Measurements from ENCODE around the gene GTF2A1.
"Not testable (repeated sequence)": the region's sequence is repeated elsewhere in the genome, so short reads cannot be mapped to it uniquely, and the experiment has no call there.

Gene GTF2A1

DNA sequence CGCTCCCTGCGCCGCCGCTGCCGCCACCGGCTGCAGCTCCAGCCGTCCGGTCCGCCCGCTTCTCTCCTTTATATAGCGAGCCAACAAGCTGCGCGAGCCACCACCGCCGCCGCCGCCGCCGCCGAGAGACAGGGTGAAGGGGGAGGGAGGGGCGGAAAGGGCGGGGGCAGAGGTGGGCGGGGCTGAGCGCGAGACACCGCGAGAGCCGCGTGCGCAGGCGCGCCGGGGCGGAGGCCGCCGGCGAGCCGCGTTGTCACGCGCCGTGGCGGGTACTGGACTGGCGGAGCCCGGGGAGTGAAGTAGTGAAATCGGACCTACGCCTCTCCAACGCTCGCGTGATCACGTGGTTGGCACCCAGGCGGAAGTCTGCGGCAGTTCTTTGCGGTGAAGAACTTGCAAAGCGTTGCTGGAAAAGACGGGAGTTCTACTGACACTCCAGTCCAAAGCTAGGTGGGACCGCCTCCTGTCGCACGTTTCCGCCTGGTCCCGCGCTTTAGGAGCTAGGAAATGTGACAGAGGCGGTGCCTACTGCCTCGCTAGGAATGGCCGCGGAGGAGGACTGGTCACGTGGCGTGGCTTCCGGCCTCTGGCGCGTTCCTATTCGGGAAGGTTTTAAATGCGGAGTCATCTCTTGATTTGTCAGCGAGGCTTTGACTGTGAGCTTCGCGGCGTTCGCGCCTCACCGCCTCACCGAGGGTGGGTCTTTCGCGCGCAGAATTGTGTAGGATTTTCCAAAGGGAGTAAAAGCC is at the start of gene GTF2A1:
Gene GTF2A1, minus strand, starts transcription at position 130 of the 749 bp plus-strand sequence. CDS start 441 bp downstream, outside the sequence.
- DNase-seq: peak; percentile 97

DNA sequence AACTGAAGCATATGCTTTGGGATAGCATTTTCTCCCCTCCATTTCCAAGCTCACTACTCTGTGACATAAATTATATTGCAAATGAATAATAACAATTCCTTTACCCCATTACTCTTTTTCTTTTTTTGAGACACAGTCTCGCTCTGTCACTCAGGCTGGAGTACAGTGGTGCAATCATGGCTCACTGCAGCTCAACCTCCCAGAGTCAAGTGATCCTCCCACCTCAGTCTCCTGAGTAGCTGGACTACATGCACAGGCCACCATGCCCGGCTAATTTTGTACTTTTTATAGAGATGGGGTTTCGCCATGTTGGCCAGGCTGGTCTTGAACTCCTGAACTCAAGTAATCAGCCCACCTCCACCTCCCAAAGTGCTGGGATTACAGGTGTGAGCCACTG is 49.2 kb upstream of the GTF2A1 start:
- peak; percentile 36 for DNase-seq

DNA sequence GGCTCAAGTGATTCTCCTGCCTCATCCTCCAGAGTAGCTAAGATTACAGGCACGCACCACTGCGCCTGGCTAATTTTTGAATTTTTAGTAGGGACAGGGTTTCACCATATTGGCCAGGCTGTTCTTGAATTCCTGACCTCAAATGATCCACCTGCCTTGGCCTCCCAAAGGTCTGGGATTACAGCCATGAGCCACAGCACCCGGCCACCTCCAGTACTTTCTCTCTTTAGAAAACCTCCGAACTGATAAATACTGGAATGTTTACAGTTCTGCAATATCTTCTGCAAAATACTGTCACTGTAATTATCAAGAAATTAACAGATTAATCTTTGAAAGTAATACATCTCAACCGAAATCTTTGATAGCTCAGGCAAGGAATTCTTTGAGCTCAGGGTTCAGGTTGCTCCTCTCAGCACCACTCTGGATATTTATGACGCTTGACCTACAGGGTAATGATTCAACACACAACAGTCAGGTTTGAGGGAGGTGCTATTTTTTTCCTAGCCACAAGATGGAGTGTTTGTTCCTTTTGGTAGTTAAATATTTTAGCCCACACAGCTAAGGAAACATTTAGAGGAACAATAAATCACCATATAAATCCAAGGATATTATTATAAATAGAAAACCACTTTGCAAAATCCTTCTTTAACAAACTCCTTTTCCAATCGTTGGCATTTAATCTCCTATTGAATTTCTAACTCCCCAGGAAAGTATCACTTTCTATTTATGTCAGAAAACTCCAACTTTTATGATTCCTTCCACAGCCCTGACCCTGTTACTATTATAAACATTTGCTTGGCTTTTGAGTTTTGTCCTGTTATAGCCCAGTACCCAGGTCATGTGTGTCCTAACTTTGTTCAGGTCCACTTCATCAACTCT is 48.6 kb upstream of the GTF2A1 start:
- DNase-seq: peak; percentile 69

DNA sequence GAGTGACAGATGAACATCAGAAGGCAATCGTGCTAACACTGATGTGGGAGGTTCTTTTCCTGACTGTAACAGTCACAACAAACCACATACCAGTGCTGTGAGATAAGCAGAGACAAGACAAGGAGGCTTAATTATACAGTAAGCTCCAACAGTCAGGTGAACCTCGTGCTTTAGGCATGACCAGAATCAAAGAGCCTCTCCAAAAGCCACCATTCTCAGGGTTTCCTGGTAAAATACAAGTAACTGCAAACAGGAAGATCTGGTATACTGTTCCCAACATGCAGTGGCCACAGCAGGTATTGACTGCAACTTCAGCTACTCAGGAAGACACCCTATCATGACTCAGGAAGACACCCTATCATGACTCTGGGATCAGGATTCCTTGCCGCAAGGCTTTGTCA is 47.3 kb upstream of the GTF2A1 start:
- DNase-seq: no peak

DNA sequence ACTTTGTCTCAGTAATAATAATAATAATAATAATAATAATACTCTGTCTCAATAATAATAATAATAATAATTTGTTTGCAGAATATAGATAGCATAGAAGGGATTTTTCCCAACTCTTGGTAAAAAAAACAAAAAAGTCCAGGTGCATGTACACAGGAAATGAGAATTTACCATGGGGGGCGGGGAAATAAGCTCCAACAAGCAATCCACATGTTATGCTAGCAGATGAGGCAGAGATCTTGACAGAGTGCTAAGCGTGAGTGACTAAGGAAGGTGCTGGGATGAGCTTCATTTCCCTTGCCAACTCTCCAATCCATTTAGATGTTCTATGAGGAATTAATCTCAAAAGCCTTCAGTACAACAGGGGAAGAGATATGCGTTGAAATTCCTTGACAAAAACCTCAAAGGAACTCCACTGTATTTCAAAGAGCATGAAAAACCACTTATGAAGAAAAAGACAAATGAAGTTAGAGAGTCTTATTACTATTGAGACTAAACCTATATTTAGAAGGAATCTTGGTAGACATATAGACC is 44.9 kb upstream of the GTF2A1 start:
- DNase-seq: no peak

DNA sequence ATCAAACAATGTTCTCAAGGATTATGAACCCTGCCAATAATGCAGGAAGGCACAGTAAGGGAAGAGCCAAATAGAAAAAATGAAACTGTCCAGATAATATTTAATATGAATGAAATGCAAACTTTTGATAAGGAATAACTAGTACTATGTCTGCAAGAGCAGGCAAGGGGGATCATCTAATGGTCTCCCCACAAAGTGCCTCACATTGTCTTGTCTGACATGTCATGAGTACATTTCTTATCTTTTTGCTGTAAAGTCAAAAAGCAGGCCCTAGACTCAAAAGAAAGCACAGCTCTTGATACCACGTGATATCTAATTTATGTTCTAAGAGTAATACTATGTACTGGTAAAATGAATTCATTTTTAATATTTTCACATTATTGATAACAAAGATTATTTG is 43.9 kb upstream of the GTF2A1 start:
- DNase-seq: no peak

DNA sequence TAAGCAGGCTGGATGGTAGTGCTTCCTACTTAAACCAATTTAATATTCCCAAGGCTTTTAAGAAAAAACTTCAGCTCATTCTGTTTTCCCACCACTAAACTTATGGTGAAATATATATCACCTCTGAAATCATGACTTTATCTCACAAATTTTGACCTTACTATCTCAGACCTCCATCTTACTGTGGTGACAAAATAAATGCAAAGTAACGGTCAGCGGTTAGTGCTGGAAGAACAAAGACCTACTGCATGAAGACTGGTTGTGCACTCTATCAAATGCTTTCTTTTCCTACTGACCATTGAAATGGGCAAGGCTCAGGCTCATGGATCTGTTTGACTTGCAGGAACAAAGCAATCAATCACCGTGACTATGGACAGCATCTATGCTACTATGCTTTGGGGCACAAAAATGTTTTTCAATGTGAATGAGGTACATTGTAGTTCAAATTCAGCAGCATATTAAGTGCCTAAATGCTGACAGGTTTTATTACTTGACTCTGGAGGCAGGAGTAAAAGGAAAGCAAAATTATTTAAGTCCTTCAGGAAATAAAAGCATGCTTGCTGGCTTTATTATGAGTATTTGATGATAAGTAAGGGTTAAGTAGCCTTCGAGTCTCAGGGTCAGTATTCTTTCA is 43.1 kb upstream of the GTF2A1 start:
- no peak for DNase-seq

DNA sequence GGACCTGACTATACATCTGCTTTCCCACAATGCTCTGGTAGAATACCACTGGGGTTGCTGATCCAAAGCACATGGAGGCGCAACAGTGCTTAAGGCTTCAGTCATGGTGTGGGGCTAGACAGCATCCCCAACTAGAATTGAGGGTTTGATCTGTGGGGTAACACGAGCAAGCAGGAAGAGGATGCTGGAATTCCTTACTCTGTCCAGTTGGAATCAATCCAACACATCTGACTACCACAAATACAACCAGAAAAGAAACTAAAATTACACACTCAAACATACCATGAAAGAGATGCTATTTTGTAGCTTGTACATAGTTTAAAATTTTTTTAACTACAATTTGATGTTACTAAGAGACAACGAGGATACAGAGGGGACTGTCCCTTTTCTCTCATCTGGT is 40.4 kb upstream of the GTF2A1 start:
- no peak for DNase-seq

DNA sequence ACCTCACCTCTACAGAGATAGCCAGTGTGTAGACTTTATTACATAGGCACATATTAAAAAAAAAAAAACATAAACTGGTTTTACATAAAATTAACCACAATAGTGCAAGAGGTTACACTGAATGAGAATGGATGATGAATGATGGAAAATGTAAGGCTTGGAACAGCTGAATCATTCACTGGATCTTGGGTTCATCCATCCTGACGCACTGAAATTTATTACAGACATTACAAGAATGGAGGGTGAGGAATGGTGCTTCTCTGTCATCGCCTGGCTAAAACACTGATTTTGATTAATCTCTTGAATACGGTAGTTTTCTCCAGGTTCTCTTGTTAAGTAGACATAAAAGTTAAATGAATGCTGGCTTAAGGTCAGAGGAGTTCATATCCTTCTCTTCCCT is 40.0 kb upstream of the GTF2A1 start:
- no peak for DNase-seq

DNA sequence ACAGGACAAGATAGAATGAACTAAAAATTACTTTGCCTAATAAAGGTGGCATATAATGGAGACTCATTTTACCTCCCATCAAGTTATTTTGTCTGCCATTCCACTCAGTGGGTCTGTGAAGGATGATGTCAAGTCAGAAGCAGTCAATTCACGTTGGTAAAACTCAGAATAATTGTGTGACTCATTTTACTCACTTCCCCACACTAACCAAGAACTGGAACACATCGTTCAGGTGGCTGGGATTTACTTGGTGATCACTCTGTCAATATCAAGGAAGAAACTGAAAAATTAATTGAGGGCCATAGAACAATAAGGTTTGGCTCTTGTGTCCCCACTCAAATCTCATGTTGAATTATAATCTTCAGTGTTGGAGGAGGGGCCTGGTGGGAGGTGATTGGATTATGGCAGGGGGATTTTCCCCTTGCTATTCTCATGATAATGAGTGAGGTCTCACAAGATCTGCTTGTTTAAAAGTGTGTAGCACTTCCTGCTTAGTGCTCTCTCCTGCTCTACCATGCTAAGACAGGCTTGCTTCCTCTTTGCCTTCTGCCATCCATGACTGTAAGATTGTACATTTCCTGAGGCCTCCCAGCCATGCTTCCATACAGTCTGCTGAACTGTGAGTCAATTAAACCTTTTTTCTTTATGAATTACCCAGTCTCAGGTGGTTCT is 35.7 kb upstream of the GTF2A1 start:
- DNase-seq: peak; percentile 44

DNA sequence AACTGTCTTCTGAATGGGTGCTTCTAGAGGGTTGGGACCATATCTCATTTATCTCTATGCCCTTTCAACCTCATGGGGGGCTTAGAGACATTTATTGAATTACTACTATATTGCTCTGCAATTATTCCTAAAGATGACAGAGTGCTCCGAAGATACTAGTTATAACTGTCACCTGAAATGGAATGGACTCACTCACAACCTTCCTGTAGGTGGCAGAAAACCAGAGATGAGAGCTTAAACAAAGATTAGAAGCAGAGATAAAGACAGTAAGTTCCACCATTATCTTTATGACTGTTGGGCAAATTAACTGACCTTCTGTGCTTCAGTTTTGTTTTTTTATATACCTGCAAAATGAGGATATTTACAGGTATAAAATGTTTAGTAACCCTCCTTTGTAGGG is 31.5 kb upstream of the GTF2A1 start:
- no peak for DNase-seq

DNA sequence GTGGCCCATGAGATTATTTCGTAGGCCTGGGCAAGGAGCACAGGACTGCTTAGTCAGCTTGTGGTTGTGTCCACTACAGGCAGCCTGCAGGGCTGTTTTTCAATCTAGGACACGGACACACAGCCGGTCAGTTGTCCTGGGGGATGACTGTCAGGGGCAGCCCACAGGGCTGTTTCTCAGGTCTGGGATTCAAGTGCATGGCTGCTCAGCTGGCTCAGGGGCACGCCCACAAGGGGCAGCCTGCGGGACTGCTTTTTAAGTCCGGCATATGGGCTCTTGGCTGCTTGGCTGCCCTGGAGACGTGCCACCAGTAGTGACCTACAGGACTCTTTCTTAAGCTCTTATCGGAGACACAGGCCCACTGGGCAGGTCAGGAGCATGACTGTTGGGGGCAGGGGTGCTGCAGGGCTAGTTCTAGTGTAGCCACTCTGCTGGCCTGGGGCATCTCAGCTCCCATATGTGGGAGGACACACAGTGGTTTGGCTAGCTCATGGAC is 26.6 kb upstream of the GTF2A1 start:
- no peak for DNase-seq

DNA sequence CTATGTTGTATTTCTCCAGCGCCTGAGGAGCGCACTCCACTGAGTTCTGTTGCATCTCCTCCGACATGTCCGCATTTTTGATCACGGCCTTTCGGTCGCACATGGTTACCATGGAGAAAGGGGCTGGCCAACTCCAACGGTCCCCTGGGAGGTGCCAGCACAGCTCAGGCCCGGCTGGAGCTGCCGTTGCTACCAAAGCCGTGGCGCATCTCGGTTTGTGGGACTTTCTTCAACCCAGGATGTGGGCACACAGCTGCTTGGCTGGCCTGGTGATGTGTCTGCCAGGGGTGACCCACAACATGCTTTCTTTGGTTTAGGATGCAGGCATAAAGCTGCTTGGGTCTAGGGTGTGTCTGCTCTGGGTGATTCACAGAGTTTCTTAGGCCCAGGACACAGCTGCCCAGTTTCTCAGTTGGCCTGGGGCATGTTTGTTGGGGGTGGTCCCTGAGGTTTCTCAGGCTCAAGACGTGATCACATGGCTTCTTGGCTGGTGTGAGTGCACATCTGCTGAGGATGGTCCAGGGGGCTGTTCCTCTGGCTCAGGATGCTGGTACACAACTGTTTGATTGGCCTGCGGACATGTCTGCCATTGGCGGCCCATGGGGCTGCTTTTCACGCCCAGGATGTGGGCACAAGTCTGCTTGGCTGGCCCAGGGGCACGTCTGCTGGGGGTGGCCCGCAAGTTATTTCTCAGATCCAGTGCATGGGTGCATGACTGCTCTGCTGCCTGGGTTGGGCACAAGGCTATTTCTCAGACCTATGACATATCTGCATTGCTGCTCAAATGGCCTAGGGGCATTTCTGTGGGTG is 25.9 kb upstream of the GTF2A1 start:
- DNase-seq: no peak

DNA sequence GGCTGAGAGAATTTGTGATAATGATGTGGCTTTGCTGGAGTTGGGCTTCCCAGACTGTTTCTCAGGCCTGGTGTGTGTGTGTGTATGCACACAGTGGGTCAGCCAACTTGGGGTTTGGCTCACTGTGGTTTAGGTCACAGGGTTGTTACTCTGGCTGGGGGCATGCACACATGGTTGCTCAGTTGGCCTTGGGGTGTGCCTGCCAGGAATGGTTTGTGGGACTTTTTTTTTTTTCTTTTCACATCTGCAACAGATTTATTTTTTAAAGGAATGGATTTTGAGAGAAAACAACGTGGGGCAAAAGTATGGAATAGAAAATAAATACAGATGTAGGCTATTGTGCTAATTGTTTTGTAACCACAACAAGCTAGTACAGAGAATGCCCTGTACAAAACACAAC is 25.0 kb upstream of the GTF2A1 start:
- no peak for DNase-seq

DNA sequence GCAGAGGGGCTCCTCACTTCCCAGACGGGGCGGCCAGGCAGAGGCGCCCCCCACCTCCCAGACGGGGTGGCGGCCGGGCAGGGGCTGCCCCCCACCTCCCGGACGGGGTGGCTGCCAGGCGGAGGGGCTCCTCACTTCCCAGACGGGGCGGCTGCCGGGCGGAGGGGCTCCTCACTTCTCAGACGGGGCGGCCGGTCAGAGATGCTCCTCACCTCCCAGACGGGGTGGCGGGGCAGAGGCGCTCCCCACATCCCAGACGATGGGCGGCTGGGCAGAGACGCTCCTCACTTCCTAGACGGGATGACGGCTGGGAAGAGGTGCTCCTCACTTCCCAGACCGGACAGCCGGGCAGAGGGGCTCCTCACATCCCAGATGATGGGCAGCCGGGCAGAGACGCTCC is 23.7 kb upstream of the GTF2A1 start:
- not testable (repeated sequence) for DNase-seq

DNA sequence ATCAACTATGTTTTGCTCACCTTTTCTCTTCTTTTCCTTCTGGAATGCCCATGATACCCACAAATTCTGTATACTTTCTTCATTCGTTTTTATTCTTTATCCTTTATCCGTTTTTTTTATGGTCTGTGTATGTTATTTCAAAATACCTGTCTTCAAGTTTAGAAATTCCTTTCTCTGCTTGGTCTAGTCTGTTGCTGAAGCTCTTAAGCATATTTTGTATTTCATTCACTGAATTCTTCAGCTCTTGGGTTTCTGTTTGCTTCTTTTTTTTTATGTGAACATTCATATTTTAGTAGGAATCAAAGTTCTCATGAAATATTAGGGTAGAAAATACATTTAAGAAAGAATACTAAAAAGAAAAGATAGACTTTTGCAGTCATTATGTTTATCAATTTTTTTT is 22.7 kb upstream of the GTF2A1 start:
- DNase-seq: no peak

DNA sequence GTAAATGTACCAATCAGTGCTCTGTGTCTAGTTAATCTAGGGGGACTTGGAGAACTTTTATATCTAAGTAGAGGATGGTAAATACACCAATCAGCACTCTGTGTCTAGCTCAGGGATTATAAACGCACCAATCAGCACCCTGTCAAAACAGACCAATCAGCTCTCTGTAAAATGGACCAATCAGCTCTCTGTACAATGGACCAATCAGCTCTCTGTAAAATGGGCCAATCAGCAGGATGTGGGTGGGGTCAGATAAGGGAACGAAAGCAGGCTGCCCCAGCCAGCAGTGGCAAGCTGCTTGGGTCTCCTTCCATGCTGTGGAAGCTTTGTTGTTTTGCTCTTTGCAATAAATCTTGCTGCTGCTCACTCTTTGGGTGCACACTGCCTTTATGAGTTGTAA is 16.1 kb upstream of the GTF2A1 start:
- DNase-seq: not testable (repeated sequence)

DNA sequence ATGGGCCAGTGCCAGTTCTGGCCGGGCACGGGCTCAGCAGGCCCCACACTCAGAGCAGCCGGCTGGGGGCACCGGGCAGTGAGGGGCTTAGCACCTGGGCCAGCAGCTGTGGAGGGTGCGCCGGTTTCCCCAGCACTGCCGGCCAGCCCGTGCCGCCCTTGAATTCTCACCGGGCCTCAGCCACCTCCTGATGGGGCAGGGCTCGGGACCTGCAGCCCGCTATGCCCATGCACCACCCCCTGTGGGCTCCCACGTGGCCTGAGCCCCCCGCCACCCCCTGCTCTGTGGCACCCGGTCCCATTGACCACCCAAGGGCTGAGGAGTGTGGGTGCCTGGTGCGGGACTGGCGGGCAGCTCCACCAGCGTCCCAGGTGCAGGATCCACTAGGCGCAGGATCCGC is 15.4 kb upstream of the GTF2A1 start:
- no peak for DNase-seq

DNA sequence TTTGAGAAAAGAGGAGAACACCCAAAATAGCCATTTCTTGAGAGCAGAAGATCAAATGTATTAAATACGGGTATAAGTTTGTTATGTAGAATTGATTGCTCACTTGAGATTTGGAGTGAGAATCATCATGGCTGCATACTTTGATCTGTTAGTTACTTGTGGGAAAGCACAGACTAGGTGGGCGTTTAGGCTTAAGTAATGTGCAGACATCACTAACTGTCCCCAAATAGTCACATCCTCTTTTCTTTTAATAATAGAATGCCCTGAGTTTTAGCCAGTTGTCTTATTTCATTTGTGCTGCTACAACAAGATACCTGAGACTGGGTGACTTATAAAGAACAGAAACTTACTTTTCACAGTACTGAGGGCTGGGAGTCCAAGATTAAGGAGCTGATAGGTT is 14.3 kb upstream of the GTF2A1 start:
- peak; percentile 80 for DNase-seq

DNA sequence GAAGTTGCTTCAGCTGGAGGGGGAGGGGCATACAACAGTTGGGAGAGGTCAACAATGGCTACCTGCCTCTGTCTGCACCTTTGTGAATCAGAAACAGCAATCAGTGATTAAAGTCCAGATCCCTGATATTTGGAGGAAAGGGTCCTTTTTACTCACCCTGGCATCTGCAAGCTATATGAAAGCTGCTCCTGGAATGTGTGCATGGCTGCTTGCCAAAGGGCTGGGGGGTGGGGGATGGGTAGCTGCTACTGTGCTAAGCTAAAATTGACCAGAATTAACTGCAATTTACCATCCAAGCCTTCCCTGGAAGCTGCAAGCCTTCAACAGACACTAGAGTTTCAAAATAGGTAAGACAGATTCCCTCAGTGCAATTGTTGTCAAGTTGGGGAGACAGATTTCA is 13.5 kb upstream of the GTF2A1 start:
- no peak for DNase-seq

DNA sequence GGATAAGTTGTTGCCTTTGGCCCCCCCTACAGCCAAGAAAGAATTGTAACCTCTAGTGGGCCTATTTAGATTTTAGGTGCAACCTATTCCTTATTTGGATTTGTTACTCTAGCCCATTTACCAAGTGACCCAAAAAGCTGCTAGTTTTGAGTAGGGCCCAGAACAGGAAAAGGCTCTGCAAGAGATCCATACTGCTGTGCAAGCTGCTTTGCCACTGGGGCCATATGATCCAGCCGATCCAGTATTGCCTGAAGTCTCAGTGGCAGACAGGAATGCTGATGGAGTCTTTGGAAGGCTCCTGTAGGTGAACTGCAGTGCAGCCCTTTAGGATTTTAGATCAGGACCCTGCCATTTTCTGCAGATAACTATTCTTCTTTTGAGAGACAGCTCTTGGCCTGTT is 12.9 kb upstream of the GTF2A1 start:
- no peak for DNase-seq

DNA sequence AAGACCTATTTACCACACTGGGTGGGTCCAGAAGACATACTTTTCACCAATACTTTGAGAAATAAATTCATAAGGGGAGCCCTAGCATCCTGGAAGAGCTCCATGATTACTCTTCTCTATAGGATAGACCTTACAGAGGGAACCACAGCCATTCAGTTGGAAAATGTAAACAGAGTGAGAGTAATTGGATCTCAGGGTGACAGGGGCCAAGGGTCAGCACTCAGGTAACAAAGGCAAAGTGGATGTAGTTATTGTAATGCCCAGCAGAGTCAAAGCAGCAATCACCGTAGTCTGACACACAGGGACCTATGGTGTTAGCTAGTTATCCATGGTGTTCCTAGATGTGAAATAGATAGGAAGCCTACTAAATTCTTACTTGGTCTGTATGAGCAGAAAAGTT is 10.8 kb upstream of the GTF2A1 start:
- no peak for DNase-seq

Measured in inflammatory macrophage treated with lipopolysaccharide for 4 hours (primary cell).